SK-N-SH (cell line): ENCODE data around the gene ATPAF2. TPM values are rescaled to one million over a fixed set of nuclear protein-coding genes. Genes with fewer than 3 reads are reported as not detected.

Experiments used
- CTCF ChIA-PET: fragments of 300-600, 350-600 bp; formaldehyde crosslinking; extraction: SDS; loops from one replicate; lab custom pipeline; 2021; lab: Yijun Ruan, JAX
- POLR2A ChIA-PET: fragments of 350-600 bp; sonication (Branson Sonifier 250); formaldehyde crosslinking; extraction: SDS; loops from one replicate; lab custom pipeline; 2020; ENCODE audit warnings: antibody characterized with exemption, inconsistent platforms; lab: Yijun Ruan, JAX
- DNase-seq: peaks from one replicate; pipeline ENCODE4 v3.0.0; 2012
- H2AFZ ChIP-seq: fragments of 200-600 bp; sonication (generic); 2 replicates; pipeline ENCODE4 v1.8.1; 2016; ENCODE audit warnings: antibody characterized with exemption, mild to moderate bottlenecking, low read depth
- H3F3A ChIP-seq: fragments of 200-600 bp; sonication (generic); replicated peaks from 2 replicates; pipeline ENCODE3; 2016; ENCODE audit warnings: antibody characterized with exemption, mild to moderate bottlenecking; ENCODE audit not compliant: insufficient read depth
- H3K27ac ChIP-seq, 2 experiments: fragments of 200-500 bp in 1 of 2; fragments of 200-600 bp in 1 of 2; sonication (Bioruptor generic) in 1 of 2; sonication (generic), shearing (Covaris generic) in 1 of 2; 2 replicates each; pipeline versions ENCODE4 v1.5.1 to v1.6.1; 2014 to 2016; ENCODE audit warnings: low read depth in 2 of 2, inconsistent platforms in 1 of 2, low read length in 1 of 2, mild to moderate bottlenecking in 1 of 2, mixed read lengths in 1 of 2
- H3K27me3 ChIP-seq: fragments of 200-600 bp; sonication (generic), shearing (Covaris generic); 2 replicates; pipeline ENCODE4 v1.6.1; 2016; ENCODE audit warnings: mixed run types; ENCODE audit not compliant: insufficient read depth
- H3K36me3 ChIP-seq, 2 experiments: fragments of 200-500 bp in 1 of 2; fragments of 200-600 bp in 1 of 2; sonication (Bioruptor generic) in 1 of 2; sonication (generic) in 1 of 2; replicated peaks in 1 of 2; 2 replicates each; pipeline versions ENCODE3 to v1.5.1; 2014 to 2016; ENCODE audit warnings: low read length in 1 of 2, mild to moderate bottlenecking in 1 of 2; ENCODE audit not compliant: insufficient read depth in 2 of 2, control insufficient read depth in 1 of 2
- H3K4me1 ChIP-seq, 2 experiments: fragments of 200-500 bp in 1 of 2; fragments of 200-600 bp in 1 of 2; sonication (Bioruptor generic) in 1 of 2; sonication (generic), shearing (Covaris generic) in 1 of 2; 2 replicates each; pipeline versions ENCODE4 v1.5.1 to v1.6.1; 2014 to 2016; ENCODE audit warnings: low read depth in 1 of 2, low read length in 1 of 2, mixed run types in 1 of 2; ENCODE audit not compliant: insufficient read depth in 2 of 2, control insufficient read depth in 1 of 2
- H3K4me2 ChIP-seq: fragments of 200-600 bp; sonication (generic), shearing (Covaris generic); 2 replicates; pipeline ENCODE4 v1.6.1; 2017; ENCODE audit warnings: mixed run types
- H3K4me3 ChIP-seq, 2 experiments: fragments of 200-500 bp in 1 of 2; fragments of 200-600 bp in 1 of 2; sonication (Bioruptor generic) in 1 of 2; sonication (generic), shearing (Covaris generic) in 1 of 2; 2 replicates each; pipeline versions ENCODE4 v1.5.1 to v1.8.1; 2014 to 2016; ENCODE audit warnings: low read depth in 2 of 2, inconsistent platforms in 1 of 2, low read length in 1 of 2, mild to moderate bottlenecking in 1 of 2, mixed read lengths in 1 of 2, moderate library complexity in 1 of 2
- H3K79me2 ChIP-seq: fragments of 200-600 bp; sonication (generic); 2 replicates; pipeline ENCODE4 v1.8.1; 2017; ENCODE audit warnings: mild to moderate bottlenecking; ENCODE audit not compliant: insufficient read depth
- H3K9ac ChIP-seq: fragments of 200-600 bp; sonication (generic); 2 replicates; pipeline ENCODE4 v1.6.1; 2017; ENCODE audit warnings: mixed run types
- H3K9me2 ChIP-seq: fragments of 200-600 bp; sonication (generic); 2 replicates; pipeline ENCODE4 v1.6.1; 2017; ENCODE audit warnings: mixed run types
- H3K9me3 ChIP-seq: fragments of 200-600 bp; sonication (generic); 2 replicates; pipeline ENCODE4 v1.6.1; 2017; ENCODE audit warnings: mixed run types, mild to moderate bottlenecking, moderate library complexity
- H4K20me1 ChIP-seq: fragments of 200-600 bp; sonication (generic); 2 replicates; pipeline ENCODE4 v1.6.1; 2017; ENCODE audit warnings: mild to moderate bottlenecking, mixed run types; ENCODE audit not compliant: insufficient read depth
- CHD2 ChIP-seq: fragments of 150-350 bp; IDR thresholded peaks from 2 replicates; pipeline ENCODE4 v1.6.1; 2018; ENCODE audit warnings: low read length; ENCODE audit not compliant: partially characterized antibody
- ELF1 ChIP-seq: IDR thresholded peaks from 2 replicates; pipeline ENCODE4 v1.4.0; 2012
- EZH2phosphoT487 ChIP-seq: fragments of 200-600 bp; sonication (generic); IDR thresholded peaks from 2 replicates; pipeline ENCODE4 v1.6.1; 2017; ENCODE audit warnings: low read depth, mixed run types, mild to moderate bottlenecking, antibody characterized with exemption, moderate library complexity, borderline replicate concordance
- FOXJ3 ChIP-seq: sonication (generic); formaldehyde crosslinking; IDR thresholded peaks from 2 replicates; pipeline ENCODE4 v1.5.1; 2020; ENCODE audit warnings: mild to moderate bottlenecking, missing genetic modification reagents
- GABPA ChIP-seq: IDR thresholded peaks from 2 replicates; pipeline ENCODE4 v1.4.0; 2012; ENCODE audit warnings: low read depth, mild to moderate bottlenecking
- IRF3 ChIP-seq: fragments of 150-350 bp; IDR thresholded peaks from 2 replicates; pipeline ENCODE4 v1.6.1; 2016; ENCODE audit warnings: mild to moderate bottlenecking, low read depth, low read length
- JUND ChIP-seq: IDR thresholded peaks from 2 replicates; pipeline ENCODE4 v1.4.0; 2012
- MAX ChIP-seq: IDR thresholded peaks from 2 replicates; pipeline ENCODE4 v1.4.0; 2012; ENCODE audit warnings: low read depth
- MEF2A ChIP-seq: IDR thresholded peaks from 2 replicates; pipeline ENCODE4 v1.4.0; 2012; ENCODE audit warnings: low read depth, borderline replicate concordance
- MXI1 ChIP-seq: IDR thresholded peaks from 2 replicates; pipeline ENCODE4 v1.6.1; 2012; ENCODE audit warnings: mild to moderate bottlenecking, low read depth, low read length, improper control_type of control experiment
- NFIC ChIP-seq: IDR thresholded peaks from 2 replicates; pipeline ENCODE4 v1.4.0; 2012; ENCODE audit warnings: borderline replicate concordance
- NRF1 ChIP-seq: IDR thresholded peaks from 2 replicates; pipeline ENCODE4 v1.6.1; 2012; ENCODE audit warnings: low read depth, mild to moderate bottlenecking, low read length
- PBX3 ChIP-seq: IDR thresholded peaks from 2 replicates; pipeline ENCODE4; 2012
- POLR2AphosphoS5 ChIP-seq: IDR thresholded peaks from 2 replicates; pipeline ENCODE4 v1.6.1; 2012; ENCODE audit warnings: low read depth, low read length
- RAD21 ChIP-seq: IDR thresholded peaks from 2 replicates; pipeline ENCODE4 v1.6.1; 2012; ENCODE audit warnings: mild to moderate bottlenecking, low read length
- RCOR1 ChIP-seq: fragments of 150-350 bp; IDR thresholded peaks from 2 replicates; pipeline ENCODE4 v1.6.1; 2017; ENCODE audit warnings: antibody characterized with exemption, low read length
- RXRA ChIP-seq: IDR thresholded peaks from 2 replicates; pipeline ENCODE4 v1.4.0; 2012; ENCODE audit warnings: low read depth, mild to moderate bottlenecking, borderline replicate concordance
- SIN3A ChIP-seq: IDR thresholded peaks from 2 replicates; pipeline ENCODE4 v1.6.1; 2012; ENCODE audit warnings: low read depth, mild to moderate bottlenecking, low read length, moderate library complexity, borderline replicate concordance
- TAF1 ChIP-seq: IDR thresholded peaks from 2 replicates; pipeline ENCODE4 v1.6.1; 2012; ENCODE audit warnings: low read depth, mild to moderate bottlenecking, low read length, moderate library complexity, borderline replicate concordance
- TCF12 ChIP-seq: IDR thresholded peaks from 2 replicates; pipeline ENCODE4 v1.4.0; 2012
- YY1 ChIP-seq: IDR thresholded peaks from 2 replicates; pipeline ENCODE4 v1.4.0; 2012; ENCODE audit warnings: low read depth, mild to moderate bottlenecking
- WGBS: methylation state at CpG from one replicate; pipeline ENCODE4 v1.1.6; 2017; ENCODE audit warnings: low lambda C conversion rate; 5-methylcytosine and 5-hydroxymethylcytosine counted together
- polyA plus RNA-seq, 3 experiments: library from polyadenylated mRNA; depleted of rRNA; stranded (reverse); fragments of >200 nt; gene quantifications; 2 replicates each; pipeline ENCODE4 v1.2.3, GENCODE V29; 2012
- TF ChIP-seq, protein P1 (sequence below): fragments of 150-350 bp; IDR thresholded peaks from 2 replicates; pipeline ENCODE4 v1.6.1; 2017; ENCODE audit warnings: antibody characterized with exemption, low read length, low read depth, borderline replicate concordance

Gene ATPAF2
- polyA plus RNA-seq, 1 of the 3 experiments (the other 2 are of a cell fraction): 20.8 TPM

GRCh38 chr17:17993366-17993765 is 45.6 kb downstream of the ATPAF2 start (continued):
- TF ChIP-seq IRF3: no peak
- no peak for TF ChIP-seq JUND
- no peak for TF ChIP-seq POLR2AphosphoS5

DNA sequence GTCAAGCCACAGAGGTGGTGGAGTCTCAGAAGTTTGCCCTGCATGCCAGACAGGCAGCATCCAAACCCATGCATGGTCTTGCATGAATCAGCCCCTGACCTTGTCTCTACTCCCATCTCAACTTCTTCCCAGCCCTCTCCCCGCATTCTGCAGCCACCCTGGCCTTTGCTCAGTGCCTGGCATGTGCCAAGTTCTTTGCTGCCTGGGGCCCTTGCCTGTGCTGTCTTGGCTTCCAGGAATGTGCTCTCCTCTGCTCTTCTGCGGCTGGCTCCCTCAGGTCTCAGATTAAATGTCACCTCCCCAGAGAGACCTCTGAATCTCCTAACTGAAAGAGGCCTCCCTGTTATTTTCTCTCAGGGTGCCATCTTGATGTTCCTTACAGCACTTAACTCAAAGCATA is 48.7 kb downstream of the ATPAF2 start:
- H3K4me1 ChIP-seq: peaks cover 4 to 18% of the 10 kb centered on the region in 2 experiments; a peak in 2 of 4 replicates
- 69% methylated on average over 2 of the region's 2 CpGs for WGBS
- peak overlapping the region in 1 of 2 experiments; percentile 82; a peak in 2 of 4 replicates for H3K27ac ChIP-seq
- no peak for DNase-seq
- no peaks in the 10 kb centered on the region for H3K79me2 ChIP-seq
- H4K20me1 ChIP-seq: no peaks in the 10 kb centered on the region
- no peaks in the 10 kb centered on the region for H3K36me3 ChIP-seq
- H3K9ac ChIP-seq: peak overlapping the region; percentile 37; the same call in 1 of the 2 replicates
- POLR2A ChIA-PET: no interaction called here
- no peak overlapping the region for H3K4me3 ChIP-seq
- no peaks in the 10 kb centered on the region for H3K27me3 ChIP-seq
- peaks cover 13% of the 10 kb centered on the region for H3F3A ChIP-seq
- H2AFZ ChIP-seq: no peak overlapping the region
- H3K9me3 ChIP-seq: no peaks in the 10 kb centered on the region
- no peaks in the 10 kb centered on the region for H3K9me2 ChIP-seq
- CTCF ChIA-PET: no interaction called here
- no peak overlapping the region for H3K4me2 ChIP-seq
- TF ChIP-seq JUND (no peak), PBX3 (no peak), SIN3A (no peak), FOXJ3 (CRISPR knock-in tag) (no peak), CHD2 (no peak), RAD21 (no peak), MAX (no peak), YY1 (no peak), RCOR1 (no peak), RXRA (no peak)

DNA sequence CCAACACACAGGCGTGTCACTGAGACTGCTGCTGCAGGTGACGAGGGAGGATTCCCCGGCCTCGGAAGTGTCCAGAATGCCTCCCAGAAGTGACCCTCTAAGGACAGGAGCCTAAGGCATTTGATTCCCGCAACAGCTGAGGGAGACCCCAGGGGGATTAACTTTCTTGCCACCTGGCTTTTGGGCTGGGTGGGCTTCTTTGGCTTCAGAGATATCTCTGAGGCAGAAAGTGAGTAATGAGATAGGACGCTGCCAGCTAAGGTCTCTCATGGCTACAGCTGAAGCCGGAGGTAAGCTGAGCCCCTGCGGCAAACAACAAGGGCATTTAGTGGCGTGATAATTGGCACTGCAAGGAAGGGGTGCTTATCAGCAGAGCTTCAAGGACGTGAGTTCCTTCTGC is 49.4 kb downstream of the ATPAF2 start:
- no peak overlapping the region for H2AFZ ChIP-seq
- peak overlapping the region in 1 of 2 experiments; percentile 82; a peak in 1 of 4 replicates for H3K27ac ChIP-seq
- H3K79me2 ChIP-seq: no peaks in the 10 kb centered on the region
- H4K20me1 ChIP-seq: no peaks in the 10 kb centered on the region
- TF ChIP-seq RCOR1 (no peak), IRF3 (no peak), MXI1 (no peak), TCF12 (no peak), CHD2 (no peak), FOXJ3 (CRISPR knock-in tag) (no peak), MEF2A (no peak), EZH2phosphoT487 (no peak), MAX (no peak), GABPA (no peak), JUND (no peak), NRF1 (no peak), POLR2AphosphoS5 (no peak), NFIC (no peak), RAD21 (no peak), YY1 (no peak), TAF1 (no peak), ELF1 (no peak)
- TF ChIP-seq, protein P1, sequence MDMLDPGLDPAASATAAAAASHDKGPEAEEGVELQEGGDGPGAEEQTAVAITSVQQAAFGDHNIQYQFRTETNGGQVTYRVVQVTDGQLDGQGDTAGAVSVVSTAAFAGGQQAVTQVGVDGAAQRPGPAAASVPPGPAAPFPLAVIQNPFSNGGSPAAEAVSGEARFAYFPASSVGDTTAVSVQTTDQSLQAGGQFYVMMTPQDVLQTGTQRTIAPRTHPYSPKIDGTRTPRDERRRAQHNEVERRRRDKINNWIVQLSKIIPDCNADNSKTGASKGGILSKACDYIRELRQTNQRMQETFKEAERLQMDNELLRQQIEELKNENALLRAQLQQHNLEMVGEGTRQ: no peak
- WGBS: 93% methylated on average over 6 of the region's 10 CpGs
- no peaks in the 10 kb centered on the region for H3K36me3 ChIP-seq
- CTCF ChIA-PET: interaction anchor here (2.8 kb wide), 1 partner anchor 44 kb away, joined by 13 read pairs; no protein-coding TSS in a partner anchor
- peaks cover 13% of the 10 kb centered on the region for H3F3A ChIP-seq
- POLR2A ChIA-PET: no interaction called here
- no peak overlapping the region for H3K9ac ChIP-seq
- H3K9me3 ChIP-seq: no peaks in the 10 kb centered on the region
- no peak overlapping the region for H3K4me2 ChIP-seq
- no peak overlapping the region for H3K4me3 ChIP-seq
- DNase-seq: no peak
- H3K4me1 ChIP-seq: peaks cover 4 to 13% of the 10 kb centered on the region in 2 experiments; a peak in 2 of 4 replicates
- H3K9me2 ChIP-seq: no peaks in the 10 kb centered on the region
- H3K27me3 ChIP-seq: no peaks in the 10 kb centered on the region
